ENCODE results near the gene GPR42. TPM values are rescaled to one million over a fixed set of nuclear protein-coding genes. Genes with fewer than 3 reads are reported as not detected.

Gene GPR42
- total and polyA plus RNA-seq, 10 of the 15 experiments (the other 5 are each of a cell fraction or from before 2014, with no cell fraction given), result 0.13 TPM; not detected in 9

- TF ChIP-seq RELB (IDR thresholded peaks at IDR 0.05; ENCODE audit: low read depth), result peak; percentile 86
- TF ChIP-seq EGR1 (IDR thresholded peaks at IDR 0.05; ENCODE audit: borderline replicate concordance in 1 of 2, low read depth in 2 of 2, low read length in 2 of 2), result no peak
- TF ChIP-seq SKIL (IDR thresholded peaks at IDR 0.05; ENCODE audit: low read depth, poor library complexity, severe bottlenecking), result peak; percentile 88
- TF ChIP-seq JUNB (IDR thresholded peaks at IDR 0.05), result peak; percentile 26; the same call in 1 of the 2 replicates
- no peak for TF ChIP-seq SIN3A (IDR thresholded peaks at IDR 0.05; ENCODE audit: low read depth, low read length)
- peak; percentile 89 for TF ChIP-seq MEF2B (IDR thresholded peaks at IDR 0.05; ENCODE audit: partially characterized antibody, poor library complexity, severe bottlenecking)
- no peak for TF ChIP-seq WRNIP1 (IDR thresholded peaks at IDR 0.05; ENCODE audit: borderline replicate concordance, low read depth, low read length)
- peak; percentile 99 for TF ChIP-seq BCL3 (IDR thresholded peaks at IDR 0.05; ENCODE audit: borderline replicate concordance, insufficient read depth, low read depth, low read length, poor library complexity, severe bottlenecking)
- TF ChIP-seq CUX1 (IDR thresholded peaks at IDR 0.05; ENCODE audit: insufficient replicate concordance, low read depth, low read length), result peak; percentile 99
- TF ChIP-seq ZSCAN29 (IDR thresholded peaks at IDR 0.05), result no peak
- peak; percentile 41; the same call in 1 of the 2 replicates for TF ChIP-seq MLLT1 (IDR thresholded peaks at IDR 0.05)
- TF ChIP-seq EP300 (IDR thresholded peaks at IDR 0.05; ENCODE audit: borderline replicate concordance in 1 of 2, control insufficient read depth in 1 of 2, low read depth in 2 of 2, low read length in 2 of 2), result peak; percentile 55 to 60; a peak in 2 of 4 replicates
- TF ChIP-seq IKZF1 (conservative IDR thresholded peaks at IDR 0.05), result peak; percentile 96
- TF ChIP-seq BHLHE40 (IDR thresholded peaks at IDR 0.05; ENCODE audit: borderline replicate concordance in 1 of 2, low read depth in 2 of 2, low read length in 1 of 2), result 0 out of 4 replicates have a peak, but pooled peaks of 1 of the 2 experiments have one; percentile 4
These were observed 47.1 kb downstream of the GPR42 start (continued) for GRCh38 chr19:35417713-35418534.

Measured in GM12878 (cell line).